Brain microvascular endothelial cell (primary cell): Measurements from ENCODE around the gene RNF157.
A peak's percentile ranks its signal among the peaks of the same experiment; 100 is the strongest.
"Not testable (repeated sequence)": the region's sequence is repeated elsewhere in the genome, so short reads cannot be mapped to it uniquely, and the experiment has no call there.

Source experiments
- DNase-seq: peaks from one replicate; pipeline ENCODE4 v3.0.0-alpha.2; 2020
- H3K27ac ChIP-seq: fragments of 250-450 bp; sonication (Bioruptor Pico); 2 replicates; pipeline ENCODE4 v1.5.1; 2020; ENCODE audit warnings: mild to moderate bottlenecking, moderate library complexity
- H3K27me3 ChIP-seq: fragments of 250-450 bp; sonication (Bioruptor Pico); replicated peaks from 2 replicates; pipeline ENCODE4 v1.5.1; 2020; ENCODE audit warnings: mild to moderate bottlenecking
- H3K36me3 ChIP-seq: fragments of 250-450 bp; sonication (Bioruptor Pico); replicated peaks from 2 replicates; pipeline ENCODE4 v1.5.1; 2020; ENCODE audit warnings: mild to moderate bottlenecking
- H3K4me3 ChIP-seq: 2 replicates; pipeline ENCODE4 v1.5.1; 2011; ENCODE audit warnings: low read depth, mild to moderate bottlenecking, control low read depth, low read length, moderate library complexity
- in situ Hi-C: cut with HindIII; loops from 2 replicates; pipeline ENCODE4 v1.10.0; 2017; ENCODE audit warnings: low sequenced_read_pairs, low pct_ligation_motif_present
- TF ChIP-seq, protein P1 (sequence below): IDR thresholded peaks from 2 replicates; pipeline ENCODE4 v1.5.1; 2011; ENCODE audit warnings: low read depth, mild to moderate bottlenecking, moderate library complexity, low read length, control low read depth, inconsistent platforms; ENCODE audit errors: missing control alignments

Gene RNF157

DNA sequence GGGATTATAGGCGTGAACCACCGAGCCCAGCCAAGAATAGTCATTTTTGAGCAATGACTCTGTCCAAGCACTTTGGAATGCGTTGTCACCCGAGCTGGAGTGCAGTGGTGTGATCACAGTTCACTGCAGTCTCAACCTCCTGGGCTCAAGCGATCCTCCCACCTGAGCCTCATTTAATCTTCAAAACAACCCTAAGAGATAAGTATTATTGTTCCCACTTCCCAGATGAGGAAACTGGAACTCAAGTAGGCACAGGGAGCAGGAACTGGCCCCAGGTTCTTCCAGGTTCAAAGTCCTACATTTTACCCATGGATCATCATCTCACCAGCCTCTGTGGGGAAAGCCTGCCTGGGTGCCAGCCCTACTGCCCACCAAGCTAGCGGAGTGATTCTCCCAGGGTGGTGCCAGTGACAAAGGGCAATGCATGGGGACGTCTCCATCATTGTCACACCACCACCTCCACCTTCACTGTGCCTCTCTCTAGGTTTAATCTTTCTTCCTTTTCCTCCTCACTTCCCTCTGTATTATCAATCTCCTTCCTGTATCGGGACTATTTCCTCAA is 11.3 kb upstream of the RNF157 start:
- Histone ChIP-seq H3K27me3 (no peaks in the 10 kb centered on the region), H3K36me3 (no peaks in the 10 kb centered on the region), H3K4me3 (no peak overlapping the region), H3K27ac (no peak overlapping the region)
- TF ChIP-seq, protein P1, sequence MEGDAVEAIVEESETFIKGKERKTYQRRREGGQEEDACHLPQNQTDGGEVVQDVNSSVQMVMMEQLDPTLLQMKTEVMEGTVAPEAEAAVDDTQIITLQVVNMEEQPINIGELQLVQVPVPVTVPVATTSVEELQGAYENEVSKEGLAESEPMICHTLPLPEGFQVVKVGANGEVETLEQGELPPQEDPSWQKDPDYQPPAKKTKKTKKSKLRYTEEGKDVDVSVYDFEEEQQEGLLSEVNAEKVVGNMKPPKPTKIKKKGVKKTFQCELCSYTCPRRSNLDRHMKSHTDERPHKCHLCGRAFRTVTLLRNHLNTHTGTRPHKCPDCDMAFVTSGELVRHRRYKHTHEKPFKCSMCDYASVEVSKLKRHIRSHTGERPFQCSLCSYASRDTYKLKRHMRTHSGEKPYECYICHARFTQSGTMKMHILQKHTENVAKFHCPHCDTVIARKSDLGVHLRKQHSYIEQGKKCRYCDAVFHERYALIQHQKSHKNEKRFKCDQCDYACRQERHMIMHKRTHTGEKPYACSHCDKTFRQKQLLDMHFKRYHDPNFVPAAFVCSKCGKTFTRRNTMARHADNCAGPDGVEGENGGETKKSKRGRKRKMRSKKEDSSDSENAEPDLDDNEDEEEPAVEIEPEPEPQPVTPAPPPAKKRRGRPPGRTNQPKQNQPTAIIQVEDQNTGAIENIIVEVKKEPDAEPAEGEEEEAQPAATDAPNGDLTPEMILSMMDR, result no peak
- no peak for DNase-seq
- in situ Hi-C loops, result loop anchor here (25.0 kb wide), 1 partner anchor 89 kb away; no protein-coding TSS in a partner anchor

DNA sequence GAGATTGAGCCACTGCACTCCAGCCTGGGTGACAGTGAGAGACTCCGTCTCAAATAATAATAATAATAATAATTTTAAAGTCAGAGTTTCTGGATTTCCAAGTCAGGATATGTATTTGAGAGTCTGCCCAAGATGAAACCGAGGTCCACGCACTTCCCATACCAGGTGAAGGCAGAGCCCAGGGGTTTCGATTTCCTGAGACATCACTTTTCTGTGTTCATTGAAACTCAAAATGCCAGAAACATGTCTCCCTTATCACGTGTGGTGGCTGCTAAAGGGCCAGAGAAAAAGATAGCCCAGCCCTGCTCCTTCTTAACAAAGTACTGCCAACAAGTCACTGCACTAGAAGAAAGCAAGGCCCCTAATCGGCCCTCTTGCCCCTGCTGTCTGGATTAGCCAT is 9.8 kb upstream of the RNF157 start:
- Histone ChIP-seq H3K27me3 (no peaks in the 10 kb centered on the region), H3K36me3 (no peaks in the 10 kb centered on the region), H3K4me3 (no peak overlapping the region), H3K27ac (no peak overlapping the region)
- TF ChIP-seq, protein P1, result no peak
- DNase-seq, result no peak
- in situ Hi-C loops, result loop anchor here (25.0 kb wide), 1 partner anchor 88 kb away; no protein-coding TSS in a partner anchor

DNA sequence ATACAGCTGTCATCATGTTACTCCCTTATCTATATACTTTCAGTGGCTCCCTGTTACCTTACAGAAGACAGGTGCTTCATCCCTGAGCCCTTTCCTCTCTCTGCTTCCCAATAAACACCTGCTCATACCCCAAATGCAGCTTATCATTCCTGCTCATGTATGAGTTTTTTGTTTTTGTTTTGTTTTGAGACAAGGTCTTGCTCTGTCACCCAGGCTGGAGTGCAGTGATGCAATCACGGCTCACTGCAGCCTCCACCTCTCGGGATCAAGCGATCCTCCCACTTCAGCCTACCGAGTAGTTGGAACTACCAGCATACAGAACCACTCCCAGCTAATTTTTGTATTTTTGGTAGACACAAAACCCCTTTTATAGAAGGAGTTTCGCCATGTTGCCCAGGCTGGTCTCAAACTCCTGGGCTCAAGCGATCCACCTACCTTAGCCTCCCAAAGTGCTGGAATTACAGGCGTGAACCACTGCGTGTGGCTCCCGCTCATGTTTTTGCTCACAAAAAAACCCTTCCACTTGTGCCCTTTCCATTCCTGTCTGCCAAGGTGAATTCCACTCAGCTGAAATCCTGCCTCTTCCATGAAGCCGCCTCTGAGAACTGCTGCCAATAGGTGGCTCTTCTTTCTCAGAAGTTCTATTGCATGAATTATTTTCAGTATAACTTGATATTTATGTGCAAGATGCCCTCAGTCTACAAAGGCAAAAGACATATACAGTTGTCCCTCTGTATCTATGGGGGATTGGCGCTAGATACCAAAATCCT is 7.9 kb upstream of the RNF157 start:
- Histone ChIP-seq H3K27me3 (no peaks in the 10 kb centered on the region), H3K36me3 (no peaks in the 10 kb centered on the region), H3K4me3 (no peak overlapping the region), H3K27ac (no peak overlapping the region)
- DNase-seq, result no peak
- in situ Hi-C loops, result no loop called here
- TF ChIP-seq, protein P1, result peak; percentile 58

DNA sequence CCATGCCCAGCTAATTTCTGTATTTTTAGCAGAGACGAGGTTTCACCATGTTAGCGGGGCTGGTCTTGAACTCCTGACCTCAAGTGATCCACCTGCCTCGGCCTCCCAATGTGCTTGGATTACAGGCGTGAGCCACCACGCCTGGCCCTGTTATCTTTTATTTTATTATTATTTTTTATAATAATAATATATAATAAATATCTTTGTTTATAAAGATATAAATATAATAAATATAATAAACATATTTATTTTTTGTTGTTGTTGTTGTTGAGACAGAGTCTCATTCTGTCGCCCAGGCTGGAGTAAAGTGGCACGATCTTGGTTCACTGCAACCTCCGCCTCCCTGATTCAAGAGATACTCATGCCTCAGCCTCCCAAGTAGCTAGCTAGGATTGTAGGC is 7.0 kb upstream of the RNF157 start:
- in situ Hi-C loops, result no loop called here
- Histone ChIP-seq H3K27me3 (no peaks in the 10 kb centered on the region), H3K4me3 (no peak overlapping the region), H3K27ac (no peak overlapping the region), H3K36me3 (no peaks in the 10 kb centered on the region)
- TF ChIP-seq, protein P1, result no peak
- DNase-seq, result no peak

DNA sequence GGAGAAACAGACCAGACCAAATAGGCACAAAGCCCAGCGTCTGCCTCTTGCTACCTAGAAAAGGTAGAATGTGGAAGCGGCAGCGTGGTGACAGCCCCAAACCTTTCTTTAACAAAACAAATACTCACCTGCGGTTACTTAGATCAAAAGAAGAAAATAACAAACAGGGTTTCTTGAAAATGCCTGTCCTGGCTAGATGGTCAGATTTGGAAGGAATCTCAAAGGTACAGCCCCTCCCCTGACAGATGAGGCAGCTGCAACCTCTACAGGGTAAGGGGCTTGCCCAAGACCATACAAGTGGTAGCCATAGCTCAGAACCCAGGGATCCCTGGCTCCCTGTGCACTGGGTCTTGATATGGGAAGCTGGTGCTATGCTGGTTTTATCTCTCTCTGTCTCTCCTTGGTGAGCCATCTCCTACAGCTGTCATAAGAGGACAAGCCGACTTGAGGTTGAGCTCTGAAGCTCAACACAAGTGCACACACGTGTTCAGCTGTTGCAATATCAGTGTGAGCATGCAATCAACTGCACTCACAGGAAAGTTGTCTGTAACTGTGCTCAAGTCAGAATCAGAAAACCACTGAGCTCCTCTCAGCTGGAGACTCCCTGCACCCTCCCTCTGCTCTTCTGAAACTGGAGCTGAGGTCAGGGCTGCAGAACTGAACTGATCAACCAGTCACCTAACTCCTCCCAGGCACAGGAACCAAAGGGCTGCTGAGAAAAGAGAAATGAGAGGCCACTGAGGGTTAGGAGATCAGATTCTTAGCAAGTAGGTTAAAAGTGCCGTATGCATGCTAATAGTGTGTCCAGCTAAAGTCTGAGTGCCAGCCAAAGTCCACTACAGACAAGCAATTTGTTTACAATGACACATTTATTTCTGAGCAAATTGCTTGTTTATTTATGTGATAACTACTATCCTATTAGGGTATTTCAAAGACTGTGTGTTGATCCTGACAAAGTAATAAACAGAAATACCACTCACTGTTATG is 6.1 kb upstream of the RNF157 start:
- TF ChIP-seq, protein P1, result no peak
- no peak overlapping the region for H3K4me3 ChIP-seq
- in situ Hi-C loops, result no loop called here
- no peak for DNase-seq
- no peaks in the 10 kb centered on the region for H3K27me3 ChIP-seq
- H3K27ac ChIP-seq, result no peak overlapping the region
- H3K36me3 ChIP-seq, result no peaks in the 10 kb centered on the region

DNA sequence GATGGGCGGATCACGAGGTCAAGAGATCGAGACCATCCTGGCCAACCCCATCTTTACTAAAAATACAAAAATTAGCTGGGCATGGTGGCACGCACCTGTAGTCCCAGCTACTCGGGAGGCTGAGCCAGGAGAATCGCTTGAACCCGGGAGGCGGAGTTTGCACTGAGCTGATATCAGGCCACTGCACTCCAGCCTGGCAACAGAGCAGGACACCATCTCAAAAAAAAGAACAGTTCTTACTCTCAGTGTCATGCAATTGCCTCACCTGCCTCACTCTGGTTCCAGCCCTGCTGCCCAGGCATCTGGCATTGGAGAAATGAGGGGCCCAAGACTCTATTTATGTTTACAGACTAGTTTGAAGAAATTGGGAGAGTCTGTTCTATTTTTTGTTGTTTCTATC is 4.4 kb upstream of the RNF157 start:
- DNase-seq, H3K27ac ChIP-seq, H3K4me3 ChIP-seq, H3K27me3 ChIP-seq, H3K36me3 ChIP-seq, in situ Hi-C loops: not testable (repeated sequence)
